NCI-H2227 (cell line): ENCODE measurements around the gene ZNF316.
A peak's percentile ranks its signal among the peaks of the same experiment; 100 is the strongest.

Experiments used
- DNase-seq: peaks from one replicate; lab custom pipeline; 2025; ENCODE audit not compliant: unreplicated experiment; lab: John Stamatoyannopoulos, UW

ZNF316 gene

DNA sequence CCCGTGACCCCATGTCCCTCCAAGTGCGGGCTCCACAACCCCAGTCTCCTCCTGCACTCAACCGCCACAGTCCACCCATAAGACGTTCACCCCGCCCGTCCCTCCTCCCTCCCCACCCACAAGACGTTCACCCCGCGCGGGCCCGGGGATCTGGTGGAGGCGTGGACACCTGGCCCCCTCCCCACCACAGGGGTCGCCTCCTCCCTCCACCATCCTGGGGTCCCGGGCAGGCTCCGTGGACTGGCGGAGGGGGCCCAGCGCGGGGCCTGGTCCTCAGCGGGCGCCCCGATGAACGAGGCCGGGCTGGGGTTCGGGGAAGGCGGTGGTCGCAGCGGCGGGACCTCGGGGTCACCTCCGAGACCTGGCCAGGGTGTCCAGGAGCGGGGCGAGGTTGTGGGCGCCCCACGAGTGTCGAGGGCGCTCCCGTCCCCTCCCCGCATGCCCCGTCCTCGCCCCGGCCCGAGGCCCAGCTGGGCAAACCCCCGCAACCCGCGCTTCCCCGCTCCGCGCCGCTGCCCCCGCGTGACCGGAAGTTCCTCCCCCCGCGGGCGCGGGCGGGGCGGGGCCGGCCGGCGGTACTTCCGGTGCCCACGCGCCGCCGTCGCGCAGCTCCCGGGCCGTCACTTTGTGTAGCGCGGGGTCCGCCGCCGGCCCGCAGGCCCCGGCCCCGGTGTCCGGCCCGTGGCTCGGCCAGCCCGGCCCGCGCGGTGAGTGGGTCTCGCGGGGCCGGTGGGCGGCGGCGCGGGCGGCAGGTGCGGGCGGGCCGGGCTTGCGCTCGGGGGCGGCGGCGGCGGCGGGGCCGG lies at the start of gene ZNF316:
TSS of gene ZNF316 (plus strand) at position 578 of the 803 bp plus-strand sequence. CDS start 5,092 bp downstream, outside the sequence.
- peak; percentile 68 for DNase-seq

- DNase-seq: no peak
These were observed 48.6 kb upstream of the ZNF316 start for GRCh38 chr7:6588566-6588965.

DNA sequence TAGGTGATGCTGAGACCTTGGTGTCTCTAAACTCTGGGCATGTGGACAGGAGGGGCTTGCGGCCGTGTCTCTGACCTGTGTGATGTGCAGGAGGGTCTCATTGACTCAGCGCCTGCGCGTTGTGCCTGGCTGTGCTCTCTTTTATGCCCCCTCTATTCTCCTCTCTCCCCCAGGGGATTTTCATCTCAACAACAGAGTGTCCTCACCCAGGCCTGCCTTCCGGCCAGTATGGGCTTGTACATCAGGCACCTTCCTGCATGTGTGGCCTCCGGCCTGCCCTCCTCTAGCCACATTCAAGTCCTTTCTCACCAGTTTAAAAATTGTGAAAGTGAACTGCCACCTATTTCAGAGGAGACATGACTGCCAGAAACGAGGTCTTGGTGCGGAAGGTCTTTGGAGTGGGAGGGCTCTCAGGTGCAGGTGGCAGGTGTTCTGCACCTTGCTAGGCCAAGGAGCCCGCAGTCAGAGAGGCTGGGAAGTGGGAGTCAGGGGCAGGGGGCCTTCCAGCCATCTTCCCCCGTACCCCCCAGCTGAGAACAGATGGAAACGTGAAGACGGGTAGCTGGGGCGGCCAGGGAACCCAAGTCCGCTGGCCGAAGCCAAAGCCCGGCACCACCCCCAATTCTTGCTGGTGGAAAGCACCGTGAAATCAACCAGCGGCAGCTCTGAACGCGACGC lies 47.8 kb upstream of the ZNF316 start:
- no peak for DNase-seq

DNA sequence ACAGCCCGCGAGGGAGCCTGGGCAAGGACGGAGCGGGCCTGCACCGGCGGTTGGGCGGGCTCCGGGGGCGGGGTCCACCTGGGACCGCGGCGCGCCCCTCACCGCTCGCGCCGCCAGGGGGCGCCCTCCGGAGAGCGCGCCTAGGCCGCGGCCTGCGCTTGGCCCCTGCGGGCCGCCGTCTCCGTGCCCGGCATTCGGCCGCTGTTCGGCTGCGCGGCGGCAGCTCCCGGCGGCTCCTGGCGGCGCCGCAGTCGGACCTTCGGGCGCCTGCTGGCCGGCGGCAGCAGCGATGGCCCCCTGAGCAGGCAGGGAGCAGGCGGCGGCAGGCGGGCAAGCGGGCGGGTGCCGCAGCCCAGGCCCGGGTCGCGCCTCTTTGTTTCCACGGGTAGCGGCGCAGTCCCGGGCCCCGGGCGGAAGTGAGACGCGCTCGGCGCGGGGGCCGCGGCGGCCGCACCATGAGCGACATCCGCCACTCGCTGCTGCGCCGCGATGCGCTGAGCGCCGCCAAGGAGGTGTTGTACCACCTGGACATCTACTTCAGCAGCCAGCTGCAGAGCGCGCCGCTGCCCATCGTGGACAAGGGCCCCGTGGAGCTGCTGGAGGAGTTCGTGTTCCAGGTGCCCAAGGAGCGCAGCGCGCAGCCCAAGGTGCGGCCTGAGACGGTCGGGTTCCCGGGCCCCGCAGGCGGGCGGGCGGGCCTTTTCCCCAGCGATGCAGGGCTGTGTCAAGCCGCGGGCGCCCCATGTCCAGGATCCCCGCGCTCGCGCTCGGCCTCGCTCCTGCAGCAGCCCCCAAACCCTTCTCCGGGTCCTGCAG lies 47.1 kb upstream of the ZNF316 start, which contains the start of gene INTS15:
TSS of gene INTS15 (plus strand) at position 193 of the 816 bp plus-strand sequence. CDS start at position 456, 263 bp downstream.
- peak; percentile 91 for DNase-seq

- DNase-seq: peak; percentile 58
These were observed 46.4 kb upstream of the ZNF316 start for GRCh38 chr7:6590645-6591110.

DNA sequence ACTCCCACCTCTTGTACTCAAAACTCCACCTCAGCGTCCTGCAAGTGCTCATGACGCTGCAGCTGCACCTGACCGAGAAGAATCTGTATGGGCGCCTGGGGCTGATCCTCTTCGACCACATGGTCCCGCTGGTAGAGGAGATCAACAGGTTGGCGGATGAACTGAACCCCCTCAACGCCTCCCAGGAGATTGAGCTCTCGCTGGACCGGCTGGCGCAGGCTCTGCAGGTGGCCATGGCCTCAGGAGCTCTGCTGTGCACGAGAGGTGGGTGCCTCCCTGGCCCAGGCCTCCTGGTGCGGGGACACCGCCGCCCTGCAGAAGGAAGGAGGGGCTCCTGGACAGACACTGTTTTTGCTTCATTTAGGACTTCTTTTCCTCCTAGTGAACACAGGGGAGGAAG lies 37.0 kb upstream of the ZNF316 start:
- no peak for DNase-seq

DNA sequence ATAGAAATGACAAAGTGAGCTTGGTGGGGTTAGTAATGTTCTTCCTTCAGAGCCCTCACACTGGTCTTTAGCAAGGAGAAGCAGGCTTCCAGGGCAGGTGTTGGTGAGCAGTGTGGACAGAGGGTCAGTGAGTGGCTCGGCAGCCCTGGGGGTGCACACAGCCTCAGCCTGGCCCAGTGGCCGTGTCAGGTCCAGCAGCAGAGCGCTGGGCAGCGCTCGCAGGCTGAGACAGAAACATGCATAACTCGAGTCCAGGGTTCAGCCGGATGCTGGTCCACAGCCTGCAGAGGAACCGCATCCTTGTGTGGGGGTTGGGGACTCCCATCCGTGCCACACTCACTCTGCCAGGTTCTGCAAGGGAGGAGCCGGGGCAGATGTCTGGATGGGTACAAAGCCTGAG lies 32.7 kb upstream of the ZNF316 start:
- no peak for DNase-seq

DNA sequence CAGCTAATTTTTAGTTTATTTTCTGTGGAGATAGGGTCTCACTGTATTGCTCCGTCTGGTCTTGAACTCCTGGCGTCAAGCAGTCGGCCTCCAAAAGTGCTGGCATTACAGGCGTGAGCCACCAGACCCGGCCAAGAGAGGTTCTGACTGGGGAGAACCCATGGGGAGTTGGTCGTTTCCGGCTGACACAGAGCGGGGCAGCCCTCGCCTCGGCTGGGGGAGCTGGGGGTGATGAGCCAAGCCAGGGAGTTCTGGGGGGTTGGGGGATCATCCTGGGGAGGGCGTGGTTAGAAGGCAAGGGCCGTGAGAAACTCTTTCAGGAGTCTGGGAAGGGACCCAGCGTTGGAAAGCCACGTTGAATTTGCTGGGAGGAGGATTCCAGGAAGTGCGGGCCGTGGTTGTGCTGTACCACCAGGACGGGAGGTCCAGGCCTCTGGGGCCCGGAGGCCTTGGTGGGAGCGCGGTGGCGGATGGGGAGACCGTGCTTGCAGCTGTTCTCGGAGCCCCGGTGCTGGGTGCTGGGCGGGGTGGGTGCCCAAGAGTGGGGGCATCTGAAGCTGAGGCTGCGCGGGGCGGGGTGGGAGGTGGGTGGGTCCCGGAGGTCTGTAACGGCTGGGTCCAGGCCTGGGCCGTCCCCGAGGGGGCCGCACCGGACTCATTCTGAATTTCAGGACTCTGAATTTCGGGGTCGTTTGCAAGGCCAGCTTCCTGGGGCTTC lies 30.1 kb upstream of the ZNF316 start:
- no peak for DNase-seq

DNA sequence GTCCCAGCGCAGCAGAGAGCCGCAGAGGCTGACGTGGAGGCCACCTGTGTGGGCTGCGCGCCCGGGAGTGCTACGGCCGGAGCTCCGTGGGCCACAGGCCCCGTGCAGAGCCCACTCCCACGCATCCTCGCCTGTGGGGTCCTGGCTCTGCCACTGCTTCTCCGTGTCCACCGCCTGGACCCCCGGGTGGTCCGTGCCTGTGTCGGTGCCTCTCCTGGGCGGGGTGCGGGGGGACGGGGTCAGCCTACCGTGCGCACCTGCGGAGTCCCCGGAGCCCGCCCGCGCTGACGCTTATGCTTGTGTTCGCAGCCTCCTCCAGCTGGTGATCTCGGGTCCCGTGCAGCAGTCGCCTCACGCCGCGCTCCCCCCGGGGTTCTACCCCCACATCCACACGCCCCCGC lies 29.5 kb upstream of the ZNF316 start:
- no peak for DNase-seq

DNA sequence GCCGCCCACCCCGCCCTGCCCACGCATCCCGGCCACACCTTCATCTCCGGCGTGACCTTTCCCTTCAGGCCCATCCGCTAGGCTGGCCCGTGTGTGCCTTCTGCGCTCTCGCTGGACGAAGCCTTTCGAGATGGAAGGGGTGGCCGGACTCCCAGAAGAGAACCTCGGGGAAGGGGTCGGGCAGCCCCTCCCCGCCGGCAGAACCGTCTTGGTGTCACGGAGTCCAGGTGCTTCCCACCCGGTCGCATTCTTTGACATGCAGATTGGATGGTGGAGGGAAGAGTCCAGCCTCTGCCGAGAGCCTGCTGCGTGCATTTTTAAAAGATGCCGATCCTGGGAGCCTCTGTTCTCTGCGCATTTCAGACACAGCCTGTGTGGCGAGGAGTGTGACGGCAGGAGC lies 29.0 kb upstream of the ZNF316 start:
- no peak for DNase-seq

GRCh38 chr7:6608794-6609193 lies 28.3 kb upstream of the ZNF316 start:
- DNase-seq: no peak

DNA sequence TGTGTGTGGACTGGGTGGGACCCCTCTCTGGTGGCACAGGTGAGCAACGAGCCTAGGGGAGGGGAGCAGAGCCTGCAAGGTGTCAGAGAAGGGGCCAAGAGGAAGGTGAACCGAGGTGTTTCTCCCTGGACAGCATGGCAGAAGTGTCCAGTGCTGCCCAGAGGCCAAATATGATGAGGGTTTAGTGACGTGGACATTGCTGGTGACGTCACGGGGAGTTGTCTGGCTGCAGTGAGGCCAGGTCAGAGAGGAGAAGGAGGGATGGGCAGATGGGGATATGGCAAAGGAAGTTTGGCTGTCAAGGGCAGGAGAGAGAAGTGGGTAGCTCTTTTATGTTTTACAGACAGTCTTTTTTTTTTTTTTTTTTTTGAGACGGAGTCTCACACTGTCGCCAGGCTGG lies 24.3 kb upstream of the ZNF316 start:
- no peak for DNase-seq

DNA sequence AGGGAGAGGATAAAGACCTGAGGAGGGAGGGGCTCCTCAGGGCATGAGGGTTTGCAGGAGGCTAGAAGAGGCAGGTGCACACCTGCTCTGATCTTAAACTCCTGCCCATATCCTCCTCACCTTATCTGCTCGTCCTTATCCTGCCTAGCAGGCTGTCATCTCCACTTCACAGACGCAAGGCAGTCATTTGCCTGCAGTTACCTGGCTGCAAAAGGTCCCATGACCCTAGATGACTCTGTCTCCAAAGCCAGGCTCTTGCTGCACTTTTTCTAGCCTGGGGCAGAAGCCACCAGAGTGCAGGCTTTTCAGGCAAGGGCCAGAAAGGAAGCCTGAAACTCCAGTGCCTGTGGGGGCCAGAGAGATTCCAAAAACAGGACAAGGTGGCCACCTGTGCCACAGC lies 23.4 kb upstream of the ZNF316 start:
- no peak for DNase-seq

DNA sequence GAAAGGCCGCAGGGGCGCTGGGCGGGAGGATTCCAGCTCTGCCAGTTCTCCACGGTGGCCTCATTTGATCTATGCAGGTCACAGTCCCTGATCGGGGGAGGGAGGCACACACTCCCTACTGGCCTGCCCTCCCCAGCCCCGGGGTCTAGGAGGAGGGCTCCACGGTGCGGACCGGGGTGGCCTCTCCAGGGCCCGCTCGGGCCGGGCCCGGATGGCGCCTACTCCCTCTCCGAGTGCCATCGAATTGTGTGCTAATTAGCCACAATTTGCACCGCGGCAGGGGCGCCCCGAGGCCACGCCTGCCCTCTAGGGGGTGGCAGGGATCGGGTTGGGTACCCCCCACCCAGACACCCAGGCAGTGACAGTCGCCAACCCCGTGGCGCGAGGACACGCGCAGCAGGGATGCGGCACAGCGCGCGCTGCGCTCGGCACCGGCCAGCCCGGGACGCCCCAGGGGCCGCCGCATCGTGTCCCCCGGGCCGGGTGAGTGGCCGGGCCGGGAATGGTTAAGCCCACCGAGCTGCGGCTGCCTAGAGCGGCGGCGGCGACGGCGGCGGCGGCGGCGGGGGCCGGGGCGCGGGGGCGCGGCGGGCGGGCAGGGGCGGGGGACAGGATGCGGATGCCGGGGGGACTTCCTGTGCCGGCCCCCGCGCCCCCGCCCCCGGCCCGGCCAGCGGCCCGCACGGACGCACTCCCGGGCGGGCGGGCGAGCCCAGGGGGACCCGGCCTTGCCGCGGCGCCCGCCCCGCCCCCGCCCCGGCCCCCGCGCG lies 22.0 kb upstream of the ZNF316 start, which contains the start of gene ZNF853:
TSS of gene ZNF853 (plus strand) at position 658 of the 770 bp plus-strand sequence. CDS start 565 bp downstream, outside the sequence.
- peak; percentile 33 for DNase-seq

DNA sequence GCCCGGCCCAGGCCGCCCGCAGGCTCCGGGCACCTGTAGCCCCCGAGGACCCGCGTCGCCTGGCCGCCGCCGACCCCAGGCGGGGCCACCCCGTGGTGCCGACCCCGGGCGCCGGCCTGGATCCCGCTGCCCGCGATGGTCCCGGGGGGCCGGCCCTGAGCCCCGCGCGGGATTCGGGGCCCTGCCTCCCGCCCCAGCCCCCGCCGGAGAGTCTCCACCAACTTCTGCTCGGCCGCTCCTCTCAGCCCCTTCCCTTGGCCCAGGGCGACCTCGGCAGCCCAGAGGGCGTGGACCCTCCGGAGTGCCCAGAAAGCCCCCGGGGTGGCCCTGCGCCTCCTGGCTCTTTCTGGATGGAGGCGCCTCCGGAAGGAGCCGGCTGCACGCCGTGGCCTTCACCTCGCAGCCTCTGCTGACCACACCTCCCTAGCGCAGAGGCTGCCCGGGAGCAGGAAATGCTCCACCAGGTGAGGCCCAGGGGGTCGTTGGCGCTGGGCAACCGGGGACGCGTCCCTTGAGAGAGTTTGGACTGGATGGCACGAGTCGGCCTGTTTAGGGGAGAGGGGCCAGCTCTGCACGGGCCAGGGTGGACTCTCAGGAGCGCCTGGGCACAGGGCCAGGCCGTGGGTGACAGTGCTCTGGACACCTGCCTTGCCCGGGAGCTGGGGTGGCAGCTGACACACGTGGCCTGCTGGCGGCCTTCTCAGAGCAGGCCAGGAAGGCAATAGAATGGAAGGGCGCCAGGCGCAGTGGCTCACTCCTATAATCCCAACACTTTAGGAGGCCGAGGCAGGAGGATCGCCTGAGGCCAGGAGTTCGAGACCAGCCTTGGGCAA lies 21.2 kb upstream of the ZNF316 start:
- DNase-seq: peak; percentile 6

GRCh38 chr7:6616854-6617643 lies 20.1 kb upstream of the ZNF316 start:
- DNase-seq: no peak

DNA sequence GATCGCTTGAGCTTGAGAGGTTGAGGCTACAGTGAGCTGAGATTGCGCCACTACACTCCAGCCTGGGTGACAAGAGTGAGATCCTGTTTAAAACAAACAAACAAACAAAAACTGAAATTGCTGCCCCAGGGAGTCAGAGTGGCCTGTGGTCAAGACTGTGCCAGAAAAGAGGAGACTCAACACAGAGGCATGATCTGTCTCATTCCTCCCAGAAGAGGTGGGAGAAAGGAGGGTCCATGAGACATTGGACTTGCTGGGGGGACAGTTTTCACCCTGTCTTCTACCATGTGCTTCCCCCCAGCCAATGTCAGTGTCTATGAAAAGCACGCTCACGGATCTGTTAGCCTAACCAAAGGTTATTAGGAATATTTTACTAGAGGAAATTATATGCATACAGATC lies 18.5 kb upstream of the ZNF316 start:
- DNase-seq: no peak

GRCh38 chr7:6619961-6620360 lies 17.2 kb upstream of the ZNF316 start:
- DNase-seq: no peak
